Neural cell (in vitro differentiated cells): ENCODE results near the gene SLC43A3.

Experiments used
- EZH2 ChIP-seq: fragments of 200-600, 300-800 bp; shearing (Covaris generic), sonication (generic); IDR thresholded peaks from 2 replicates; pipeline ENCODE4 v1.6.1; 2014; ENCODE audit warnings: antibody characterized with exemption, low read length, borderline replicate concordance, mild to moderate bottlenecking; ENCODE audit not compliant: insufficient read depth, poor library complexity, severe bottlenecking
- MXI1 ChIP-seq: fragments of 450-650 bp; conservative IDR thresholded peaks from 2 replicates; pipeline ENCODE4 v1.6.1; 2014; ENCODE audit warnings: antibody characterized with exemption, mild to moderate bottlenecking; ENCODE audit not compliant: poor library complexity, severe bottlenecking
- TF ChIP-seq, protein P1 (sequence below): fragments of 450-650 bp; IDR thresholded peaks from 2 replicates; pipeline ENCODE4 v1.5.1; 2014; ENCODE audit warnings: antibody characterized with exemption, mild to moderate bottlenecking, moderate library complexity; ENCODE audit not compliant: poor library complexity, severe bottlenecking
- TF ChIP-seq, protein P2 (sequence below): IDR thresholded peaks from 2 replicates; pipeline ENCODE4 v1.6.1; 2012; ENCODE audit warnings: borderline replicate concordance

DNA sequence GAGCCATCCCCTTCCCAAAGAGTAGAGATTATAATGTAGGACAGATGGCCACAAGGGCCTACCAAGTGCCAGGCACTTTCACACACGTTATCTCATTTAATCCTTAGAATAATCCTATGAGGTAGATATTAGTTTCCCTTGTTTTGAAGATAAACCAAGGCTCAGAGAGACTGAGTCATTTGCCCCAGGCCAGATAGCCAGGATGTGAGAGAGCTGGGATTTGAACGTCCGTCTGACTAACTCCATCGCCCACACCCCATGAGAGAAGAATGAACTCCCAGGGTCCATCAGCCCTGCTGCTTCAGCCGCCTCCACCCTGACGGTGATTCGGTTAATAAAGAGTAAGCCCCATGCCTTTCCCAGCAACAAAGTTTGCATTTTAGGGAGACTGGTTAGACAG lies 56.7 kb downstream of the SLC43A3 start:
- TF ChIP-seq EZH2 = no peak
- TF ChIP-seq, protein P1, sequence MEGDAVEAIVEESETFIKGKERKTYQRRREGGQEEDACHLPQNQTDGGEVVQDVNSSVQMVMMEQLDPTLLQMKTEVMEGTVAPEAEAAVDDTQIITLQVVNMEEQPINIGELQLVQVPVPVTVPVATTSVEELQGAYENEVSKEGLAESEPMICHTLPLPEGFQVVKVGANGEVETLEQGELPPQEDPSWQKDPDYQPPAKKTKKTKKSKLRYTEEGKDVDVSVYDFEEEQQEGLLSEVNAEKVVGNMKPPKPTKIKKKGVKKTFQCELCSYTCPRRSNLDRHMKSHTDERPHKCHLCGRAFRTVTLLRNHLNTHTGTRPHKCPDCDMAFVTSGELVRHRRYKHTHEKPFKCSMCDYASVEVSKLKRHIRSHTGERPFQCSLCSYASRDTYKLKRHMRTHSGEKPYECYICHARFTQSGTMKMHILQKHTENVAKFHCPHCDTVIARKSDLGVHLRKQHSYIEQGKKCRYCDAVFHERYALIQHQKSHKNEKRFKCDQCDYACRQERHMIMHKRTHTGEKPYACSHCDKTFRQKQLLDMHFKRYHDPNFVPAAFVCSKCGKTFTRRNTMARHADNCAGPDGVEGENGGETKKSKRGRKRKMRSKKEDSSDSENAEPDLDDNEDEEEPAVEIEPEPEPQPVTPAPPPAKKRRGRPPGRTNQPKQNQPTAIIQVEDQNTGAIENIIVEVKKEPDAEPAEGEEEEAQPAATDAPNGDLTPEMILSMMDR = no peak
- TF ChIP-seq, protein P2, sequence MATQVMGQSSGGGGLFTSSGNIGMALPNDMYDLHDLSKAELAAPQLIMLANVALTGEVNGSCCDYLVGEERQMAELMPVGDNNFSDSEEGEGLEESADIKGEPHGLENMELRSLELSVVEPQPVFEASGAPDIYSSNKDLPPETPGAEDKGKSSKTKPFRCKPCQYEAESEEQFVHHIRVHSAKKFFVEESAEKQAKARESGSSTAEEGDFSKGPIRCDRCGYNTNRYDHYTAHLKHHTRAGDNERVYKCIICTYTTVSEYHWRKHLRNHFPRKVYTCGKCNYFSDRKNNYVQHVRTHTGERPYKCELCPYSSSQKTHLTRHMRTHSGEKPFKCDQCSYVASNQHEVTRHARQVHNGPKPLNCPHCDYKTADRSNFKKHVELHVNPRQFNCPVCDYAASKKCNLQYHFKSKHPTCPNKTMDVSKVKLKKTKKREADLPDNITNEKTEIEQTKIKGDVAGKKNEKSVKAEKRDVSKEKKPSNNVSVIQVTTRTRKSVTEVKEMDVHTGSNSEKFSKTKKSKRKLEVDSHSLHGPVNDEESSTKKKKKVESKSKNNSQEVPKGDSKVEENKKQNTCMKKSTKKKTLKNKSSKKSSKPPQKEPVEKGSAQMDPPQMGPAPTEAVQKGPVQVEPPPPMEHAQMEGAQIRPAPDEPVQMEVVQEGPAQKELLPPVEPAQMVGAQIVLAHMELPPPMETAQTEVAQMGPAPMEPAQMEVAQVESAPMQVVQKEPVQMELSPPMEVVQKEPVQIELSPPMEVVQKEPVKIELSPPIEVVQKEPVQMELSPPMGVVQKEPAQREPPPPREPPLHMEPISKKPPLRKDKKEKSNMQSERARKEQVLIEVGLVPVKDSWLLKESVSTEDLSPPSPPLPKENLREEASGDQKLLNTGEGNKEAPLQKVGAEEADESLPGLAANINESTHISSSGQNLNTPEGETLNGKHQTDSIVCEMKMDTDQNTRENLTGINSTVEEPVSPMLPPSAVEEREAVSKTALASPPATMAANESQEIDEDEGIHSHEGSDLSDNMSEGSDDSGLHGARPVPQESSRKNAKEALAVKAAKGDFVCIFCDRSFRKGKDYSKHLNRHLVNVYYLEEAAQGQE = no peak
- no peak for TF ChIP-seq MXI1
